Measurements from ENCODE around the gene PITRM1.

- TF ChIP-seq EZH2 (IDR thresholded peaks at IDR 0.05; ENCODE audit: insufficient read depth, poor library complexity, severe bottlenecking), result no peak
- no peak for TF ChIP-seq EZH2phosphoT487 (IDR thresholded peaks at IDR 0.05; ENCODE audit: insufficient read depth, low read depth)
These were observed 5.9 kb downstream of the PITRM1 start for GRCh38 chr10:3166496-3167290.
